GM18508 (cell line): Measurements from ENCODE around the gene ANAPC10.
"Not testable (repeated sequence)": the region's sequence is repeated elsewhere in the genome, so short reads cannot be mapped to it uniquely, and the experiment has no call there.

Source experiments
- ATAC-seq: cut with Tn5 transposase; IDR thresholded peaks from one replicate; pipeline ENCODE4 v1.9.1; 2021; ENCODE audit warnings: moderate number of reproducible peaks; ENCODE audit not compliant: insufficient read depth, unreplicated experiment

Gene ANAPC10

DNA sequence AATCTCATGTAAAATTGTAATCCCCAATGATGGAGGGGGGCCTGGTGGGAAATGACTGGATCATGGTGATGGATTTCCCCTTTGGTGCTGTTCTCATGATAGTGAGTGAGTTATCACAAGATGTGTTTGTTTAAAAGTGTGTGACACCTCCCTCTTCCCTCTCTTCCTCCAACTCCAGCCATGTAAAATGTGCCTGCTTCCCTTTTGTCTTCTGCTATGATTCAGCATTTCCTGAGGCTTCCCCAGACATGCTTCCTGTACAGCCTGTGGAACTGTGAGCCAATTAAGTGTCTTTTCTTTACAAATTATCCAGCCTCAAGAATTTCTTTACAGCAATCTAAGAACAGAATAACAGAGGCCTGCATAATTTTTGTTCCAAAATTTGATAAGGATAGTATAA, 85.2 kb downstream of the ANAPC10 start:
- ATAC-seq = no peak

DNA sequence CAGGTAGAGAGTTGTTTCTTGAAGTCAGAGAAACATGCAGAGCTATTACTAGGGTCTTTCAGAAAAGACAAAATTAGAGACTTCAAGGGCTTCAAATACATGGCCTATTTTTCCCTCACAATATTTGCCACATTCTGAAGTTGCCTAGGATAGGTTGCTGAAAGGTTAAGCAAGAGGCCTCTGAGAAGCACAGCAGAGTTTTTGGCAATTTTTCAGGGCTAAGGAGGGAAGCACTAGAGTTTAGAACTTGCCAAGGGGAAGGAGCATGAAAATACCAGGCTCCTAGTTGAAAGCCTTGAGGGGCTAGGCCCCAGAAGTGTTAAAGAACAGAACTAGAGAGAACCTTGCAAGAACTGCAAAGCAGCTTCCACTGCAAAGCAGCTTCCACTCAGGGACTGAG, 86.4 kb downstream of the ANAPC10 start:
- ATAC-seq = no peak

DNA sequence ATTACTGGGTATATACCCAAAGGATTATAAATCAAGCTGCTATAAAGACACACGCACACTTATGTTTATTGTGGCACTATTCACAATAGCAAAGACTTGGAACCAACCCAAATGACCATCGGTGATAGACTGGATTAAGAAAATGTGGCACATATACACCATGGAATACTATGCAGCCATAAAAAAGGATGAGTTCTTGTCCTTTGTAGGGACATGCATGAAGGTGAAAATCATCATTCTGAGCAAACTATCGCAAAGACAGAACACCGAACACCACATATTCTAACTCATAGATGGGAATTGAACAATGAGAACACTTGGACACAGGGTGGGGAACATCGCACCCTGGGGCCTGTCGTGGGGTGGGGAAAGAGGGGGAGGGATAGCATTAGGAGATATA, 87.7 kb downstream of the ANAPC10 start:
- not testable (repeated sequence) for ATAC-seq

DNA sequence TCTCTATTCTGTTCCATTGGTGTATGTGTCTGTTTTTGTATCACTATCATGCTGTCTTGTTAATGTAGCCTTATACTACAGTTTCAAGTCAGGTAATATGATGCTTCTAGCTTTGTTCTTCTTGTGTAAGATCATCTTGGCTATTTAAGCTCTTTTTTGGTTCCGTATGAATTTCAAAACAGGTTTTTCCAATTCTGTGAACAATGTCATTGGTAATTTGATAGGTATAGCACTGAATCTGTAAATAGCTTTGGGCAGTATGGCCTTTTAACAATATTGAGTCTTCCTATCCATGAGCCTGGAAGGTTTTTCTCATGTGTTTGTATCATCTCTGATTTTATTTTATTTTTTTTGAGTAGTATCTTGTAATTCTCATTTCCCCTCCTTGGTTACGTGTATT, 94.3 kb downstream of the ANAPC10 start:
- ATAC-seq = no peak

DNA sequence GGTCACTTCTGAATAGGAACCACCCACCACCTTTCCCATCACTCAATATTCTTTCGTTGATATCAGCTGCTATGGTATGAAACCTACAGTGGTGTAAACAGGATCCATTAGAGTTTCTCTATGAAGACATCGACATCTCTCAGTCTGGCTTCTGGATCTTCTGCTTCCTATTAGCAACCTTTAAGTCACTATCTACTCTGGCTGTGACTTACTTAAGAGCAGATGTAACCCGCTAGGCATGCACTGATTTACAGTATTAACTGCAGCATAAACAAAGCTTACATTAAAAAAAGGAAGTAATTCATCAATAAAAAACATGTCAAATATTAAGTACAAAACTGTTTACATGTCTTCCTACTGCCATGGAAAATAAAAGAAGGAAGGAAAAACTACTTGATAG, 96.4 kb downstream of the ANAPC10 start:
- ATAC-seq = no peak

DNA sequence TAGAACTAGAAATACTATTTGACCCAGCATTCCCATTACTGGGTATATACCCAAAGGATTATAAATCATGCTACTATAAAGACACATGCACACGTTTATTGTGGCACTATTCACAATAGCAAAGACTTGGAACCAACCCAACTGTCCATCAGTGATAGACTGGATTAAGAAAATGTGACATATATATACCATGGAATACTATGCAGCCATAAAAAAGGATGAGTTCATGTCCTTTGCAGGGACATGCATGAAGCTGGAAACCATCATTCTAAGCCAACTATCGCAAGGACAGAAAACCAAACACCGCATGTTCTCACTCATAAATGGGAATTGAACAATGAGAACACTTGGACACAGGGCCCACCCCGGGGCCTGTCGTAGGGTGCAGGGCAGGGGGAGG, 97.3 kb downstream of the ANAPC10 start:
- not testable (repeated sequence) for ATAC-seq

DNA sequence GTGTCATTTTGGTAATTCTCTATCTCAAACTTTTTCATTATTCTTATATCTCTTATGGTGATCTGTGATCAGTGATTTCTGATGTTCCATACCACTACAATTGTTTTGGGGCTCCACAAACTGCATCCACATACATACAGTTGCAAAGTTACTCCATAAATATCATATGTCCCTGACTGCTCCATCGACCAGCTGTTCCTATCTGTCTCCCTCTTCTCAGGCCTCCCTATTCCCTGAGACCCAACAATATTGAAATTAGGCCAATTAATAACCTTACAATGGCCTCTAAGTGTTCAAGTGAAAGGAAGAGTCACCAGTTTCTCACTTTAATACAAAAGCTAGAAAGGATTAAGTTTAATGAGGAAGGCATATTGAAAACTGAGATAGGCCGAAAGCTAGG, 108.7 kb downstream of the ANAPC10 start:
- ATAC-seq = no peak

DNA sequence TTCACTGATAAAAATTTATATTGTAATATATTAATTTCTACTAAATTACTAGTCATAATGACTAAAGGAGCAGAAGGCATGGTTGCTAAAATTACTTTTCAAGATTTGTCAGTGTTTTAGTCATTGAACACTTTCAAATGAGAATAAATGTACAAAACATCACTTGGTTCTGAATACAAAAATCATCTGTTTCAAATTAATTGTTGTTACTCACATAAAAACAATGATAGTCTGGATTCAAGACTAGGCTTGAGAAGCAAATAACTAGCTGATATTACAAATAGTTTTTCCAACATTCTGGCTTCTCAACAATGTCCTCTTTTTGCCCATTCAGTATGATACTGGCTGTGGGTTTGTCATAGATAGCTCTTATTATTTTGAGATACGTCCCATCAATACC, 112.5 kb downstream of the ANAPC10 start:
- ATAC-seq = no peak

DNA sequence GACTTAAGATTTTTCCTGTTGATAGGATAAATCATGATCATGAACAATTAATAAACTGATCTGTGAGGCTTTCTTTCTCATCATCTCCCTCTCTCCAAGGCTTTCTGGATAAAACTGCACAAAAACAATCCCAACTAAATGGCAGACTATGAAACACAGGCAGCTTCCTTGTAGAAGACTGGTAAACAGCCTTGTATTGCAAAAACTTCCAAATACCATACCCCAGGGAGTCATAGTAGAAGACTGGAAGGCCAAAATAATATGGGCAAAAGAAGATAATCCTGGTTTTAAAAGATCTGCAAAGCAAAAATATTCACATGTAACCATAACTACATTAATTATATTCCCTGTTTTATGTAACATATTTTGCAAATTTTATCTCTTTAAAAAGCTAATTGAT, 113.0 kb downstream of the ANAPC10 start:
- ATAC-seq = no peak

DNA sequence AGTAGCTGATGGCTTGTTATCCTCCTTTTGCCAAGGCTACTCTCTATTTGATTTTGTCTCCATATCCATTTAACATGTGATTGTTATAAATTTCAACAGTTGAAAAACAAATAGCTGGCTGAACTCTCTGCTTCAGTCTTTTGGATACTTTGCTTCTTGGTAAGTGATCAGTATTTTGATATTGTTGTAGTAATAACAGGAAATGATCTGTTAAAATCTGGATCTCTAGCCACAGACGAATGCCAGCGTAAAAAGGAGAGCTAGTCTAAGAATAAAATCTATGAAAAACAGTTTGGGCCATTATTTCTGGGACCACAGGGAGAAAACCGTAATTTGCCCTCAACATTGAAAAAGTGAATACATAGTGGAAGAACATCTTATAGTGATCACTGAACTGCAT, 113.8 kb downstream of the ANAPC10 start:
- ATAC-seq = no peak

DNA sequence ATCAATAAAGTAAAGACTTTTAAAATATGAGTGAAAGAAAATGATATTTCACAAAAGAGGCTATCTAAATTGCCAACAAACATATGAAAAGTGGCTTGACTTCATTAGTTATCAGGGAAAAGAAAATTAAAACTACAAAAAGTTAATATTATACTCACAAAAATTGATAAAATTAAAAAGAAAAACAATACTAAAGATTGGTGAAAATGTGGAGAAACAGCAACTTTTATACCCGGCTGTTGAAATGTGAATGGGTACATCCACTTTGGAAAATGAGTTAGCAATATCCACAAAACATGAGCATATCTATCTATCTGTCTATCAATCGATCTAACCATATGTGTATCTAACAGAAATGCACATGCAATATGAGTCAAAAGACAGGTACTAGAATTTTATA, 122.3 kb downstream of the ANAPC10 start:
- ATAC-seq = no peak

DNA sequence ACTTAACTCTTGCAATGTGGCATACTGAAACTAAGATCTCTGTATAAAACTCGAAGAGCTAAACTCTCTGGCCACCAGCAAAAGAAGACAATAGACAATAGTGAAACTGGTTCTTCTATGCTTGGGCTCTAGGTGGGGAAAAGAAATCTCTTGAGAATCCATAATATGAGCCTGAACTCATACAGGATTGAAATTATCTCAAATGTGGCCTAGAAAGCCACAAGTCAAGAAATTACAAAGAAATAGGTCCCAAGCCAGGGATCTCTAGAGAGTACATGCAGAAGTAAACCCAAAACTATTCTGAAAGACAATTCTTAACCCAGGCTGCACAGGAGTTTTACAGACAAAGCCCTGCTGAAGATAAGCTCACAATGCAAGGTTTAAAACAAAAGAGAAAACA, 127.4 kb downstream of the ANAPC10 start:
- ATAC-seq = peak; percentile 47

DNA sequence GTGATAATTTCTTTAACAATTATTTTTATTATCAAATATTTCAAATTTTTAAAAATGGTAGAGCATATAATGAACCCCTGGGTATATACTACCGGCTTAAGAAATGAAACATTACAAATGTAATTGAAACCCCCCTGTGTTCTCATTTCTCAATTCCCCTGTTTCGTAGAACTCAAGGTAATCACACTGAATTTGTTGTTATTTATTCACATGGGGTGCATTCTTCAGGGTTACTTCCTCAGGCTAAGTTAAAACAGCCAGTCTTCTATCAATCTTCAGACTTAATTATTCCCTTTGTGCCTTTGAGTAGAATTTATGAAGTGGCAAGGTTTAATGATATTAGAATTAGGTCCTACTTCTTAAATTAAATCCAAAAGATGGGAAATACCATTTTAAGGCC, 128.2 kb downstream of the ANAPC10 start:
- no peak for ATAC-seq

DNA sequence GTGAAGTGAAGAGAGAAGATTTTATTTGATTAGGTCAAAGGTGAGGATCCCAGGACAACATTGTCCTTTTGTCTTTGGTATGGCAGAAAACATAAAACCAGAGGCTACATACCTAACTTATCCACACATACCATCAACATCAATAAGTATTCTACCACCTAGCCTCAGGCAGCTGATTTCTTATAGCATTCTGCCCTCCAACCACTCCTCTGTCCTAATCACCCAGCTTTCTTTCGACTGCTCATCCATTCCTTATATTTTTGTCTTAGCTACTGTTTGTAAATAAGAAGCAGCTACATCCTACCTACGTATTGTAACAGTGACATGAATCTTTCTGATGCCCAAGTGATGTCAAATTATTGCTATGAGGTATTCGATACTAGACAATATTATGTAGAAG, 129.4 kb downstream of the ANAPC10 start:
- no peak for ATAC-seq

DNA sequence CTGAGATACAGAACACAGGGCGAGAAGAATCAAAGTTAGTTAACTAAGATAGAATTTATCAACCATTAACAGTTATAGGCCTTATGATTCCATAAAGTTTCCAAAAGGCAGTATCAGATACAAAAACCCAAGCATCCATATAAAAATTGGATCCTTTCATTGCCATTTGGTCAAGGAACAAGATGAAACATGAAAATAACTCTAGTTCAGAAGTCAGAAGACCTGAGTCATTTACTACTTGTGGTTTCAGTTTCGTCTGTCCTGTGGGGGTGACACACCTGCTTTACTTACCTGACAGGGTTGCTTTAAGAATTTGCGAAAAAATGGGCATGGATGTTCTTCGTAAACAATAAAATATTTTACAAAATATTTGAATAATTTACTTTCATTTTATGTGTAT, 130.8 kb downstream of the ANAPC10 start:
- ATAC-seq = peak; percentile 42

DNA sequence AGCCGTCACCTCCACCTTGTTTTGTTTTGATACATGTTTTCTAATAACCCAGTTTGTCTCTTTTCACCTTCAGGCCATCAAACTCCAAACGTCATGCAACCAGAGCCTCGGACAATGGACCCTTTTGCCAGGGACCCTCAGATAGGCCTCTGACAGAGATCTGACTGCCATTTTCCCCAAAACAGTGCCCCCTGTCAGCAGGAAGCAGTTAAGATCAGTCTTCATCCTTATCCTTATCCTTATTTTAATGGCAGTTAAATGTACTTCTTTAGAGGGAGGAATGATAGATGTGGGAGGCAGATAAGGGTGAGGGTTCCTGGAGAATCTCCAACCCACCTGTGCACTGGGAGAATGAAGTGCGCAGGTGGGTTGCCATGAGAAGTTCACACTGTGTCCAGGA, 135.7 kb downstream of the ANAPC10 start:
- ATAC-seq = no peak

DNA sequence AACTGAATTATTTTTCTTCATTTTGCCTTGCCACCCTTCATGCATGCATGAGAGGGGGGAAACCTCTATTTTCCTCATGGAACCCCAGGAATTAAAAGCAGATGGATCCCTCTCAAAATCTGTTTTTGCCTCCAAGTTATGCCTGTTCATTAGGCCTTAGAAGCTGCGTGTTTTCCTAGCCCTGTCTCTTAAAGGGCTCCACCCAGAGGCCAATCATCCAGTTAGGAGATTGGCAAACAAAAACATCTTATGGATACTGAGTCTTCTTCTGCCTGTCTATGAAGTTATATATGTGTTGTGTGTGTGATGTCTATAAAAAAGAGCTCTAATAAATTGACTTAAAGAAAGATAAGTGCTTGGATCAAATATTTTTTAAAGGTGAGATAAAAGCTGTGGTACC, 142.9 kb downstream of the ANAPC10 start:
- ATAC-seq = no peak

DNA sequence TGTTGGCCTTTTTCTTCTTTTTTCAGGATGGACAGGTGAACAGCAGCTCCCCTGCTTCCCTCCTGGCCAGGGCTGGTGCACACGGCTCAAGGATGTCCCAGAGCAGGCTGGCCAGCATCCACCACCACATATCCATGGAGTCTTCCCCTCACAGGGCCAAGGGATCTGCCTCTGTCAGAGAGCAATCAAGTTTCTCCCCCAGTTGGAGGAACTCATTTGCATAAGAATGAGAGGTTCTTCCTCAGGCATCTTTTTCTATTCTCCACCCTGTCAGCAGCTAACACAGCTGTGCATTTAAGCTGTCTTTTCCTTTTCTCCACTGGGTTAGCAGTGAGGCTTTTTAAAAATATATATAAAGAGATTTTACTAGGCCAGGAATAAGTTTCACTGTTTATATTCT, 143.8 kb downstream of the ANAPC10 start:
- no peak for ATAC-seq

DNA sequence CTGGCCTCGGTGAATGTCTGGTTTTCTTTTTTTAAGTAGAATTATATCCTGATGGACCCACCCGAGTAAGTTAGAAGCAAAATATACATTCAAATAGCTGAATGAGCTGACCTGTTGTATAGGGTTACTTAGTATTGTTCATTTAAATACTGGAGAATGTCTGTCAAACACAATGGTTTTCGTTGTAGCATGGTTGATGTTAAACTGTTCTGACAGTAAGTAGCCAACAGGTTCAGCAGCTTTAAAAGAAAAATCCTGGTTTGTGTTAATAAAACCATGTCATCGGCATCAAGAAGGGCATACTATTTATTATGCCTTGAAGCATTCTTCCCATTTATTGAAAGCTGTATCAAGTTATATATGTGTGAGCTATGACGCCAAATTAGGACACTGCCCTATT, 149.6 kb downstream of the ANAPC10 start:
- ATAC-seq = no peak

DNA sequence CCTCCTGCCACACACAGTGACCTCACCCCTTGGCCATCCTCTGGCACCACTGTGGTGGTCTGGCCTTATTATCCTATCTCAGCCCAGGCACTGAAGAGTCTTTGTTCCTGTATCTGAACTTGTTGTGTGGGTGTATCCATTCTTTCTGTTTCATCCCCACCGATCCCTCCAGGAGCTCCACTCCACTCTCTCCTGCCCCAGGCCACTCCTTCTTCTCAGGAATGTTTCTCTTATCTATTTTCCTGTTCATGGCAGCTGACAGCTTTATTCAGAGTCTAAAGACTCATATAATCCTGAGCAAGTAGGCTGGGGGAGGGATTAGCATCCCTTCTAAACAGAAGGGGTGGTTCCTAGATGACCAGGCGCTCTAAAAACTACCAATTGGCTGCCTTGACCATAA, 150.0 kb downstream of the ANAPC10 start:
- no peak for ATAC-seq
